H9 (cell line): ENCODE measurements around the gene MRPS11. TPM values are rescaled to one million over a fixed set of nuclear protein-coding genes. Genes with fewer than 3 reads are reported as not detected.

Experiments used
- DNase-seq: peaks from one replicate; pipeline ENCODE4 v3.0.0-alpha.2; 2017
- H2AFZ ChIP-seq: one replicate; pipeline ENCODE4 v1.6.1; 2013; ENCODE audit warnings: mild to moderate bottlenecking, low read length, control low read depth, moderate library complexity
- H2AK5ac ChIP-seq: 2 replicates; pipeline ENCODE4 v1.6.1; 2013; ENCODE audit warnings: low read length, control low read depth, mixed read lengths; ENCODE audit not compliant: insufficient read length
- H2BK120ac ChIP-seq: one replicate; pipeline ENCODE4 v1.6.1; 2013; ENCODE audit warnings: low read depth, mild to moderate bottlenecking, low read length, control low read depth, inconsistent platforms; ENCODE audit not compliant: poor library complexity, severe bottlenecking
- H2BK12ac ChIP-seq: 2 replicates; pipeline ENCODE4 v1.6.1; 2013; ENCODE audit warnings: low read length, control low read depth, mixed read lengths, low read depth; ENCODE audit not compliant: insufficient read length
- H2BK15ac ChIP-seq: 2 replicates; pipeline ENCODE4 v1.6.1; 2013; ENCODE audit warnings: low read depth, low read length, control low read depth
- H2BK20ac ChIP-seq: one replicate; pipeline ENCODE4 v1.6.1; 2013; ENCODE audit warnings: low read depth, mild to moderate bottlenecking, low read length, control low read depth, inconsistent platforms; ENCODE audit not compliant: poor library complexity, severe bottlenecking
- H2BK5ac ChIP-seq: 2 replicates; pipeline ENCODE4 v1.6.1; 2013; ENCODE audit warnings: low read length, control low read depth, mixed read lengths; ENCODE audit not compliant: insufficient read length
- H3K14ac ChIP-seq: 2 replicates; pipeline ENCODE4 v1.6.1; 2013; ENCODE audit warnings: low read length, control low read depth; ENCODE audit not compliant: insufficient read depth
- H3K18ac ChIP-seq: 2 replicates; pipeline ENCODE4 v1.6.1; 2013; ENCODE audit warnings: low read depth, mild to moderate bottlenecking, mixed read lengths, low read length, control low read depth; ENCODE audit not compliant: insufficient read length
- H3K23ac ChIP-seq: 2 replicates; pipeline ENCODE4 v1.6.1; 2013; ENCODE audit warnings: low read length, control low read depth, mixed read lengths, low read depth; ENCODE audit not compliant: insufficient read length
- H3K23me2 ChIP-seq: 2 replicates; pipeline ENCODE4 v1.6.1; 2013; ENCODE audit warnings: low read depth, mild to moderate bottlenecking, mixed read lengths, low read length, control low read depth; ENCODE audit not compliant: insufficient read length, poor library complexity, severe bottlenecking
- H3K27ac ChIP-seq: 2 replicates; pipeline ENCODE4 v1.5.1; 2013; ENCODE audit warnings: low read length, control low read depth, mixed read lengths, low read depth; ENCODE audit not compliant: insufficient read length
- H3K27me3 ChIP-seq: 2 replicates; pipeline ENCODE4 v1.6.1; 2013; ENCODE audit warnings: low read length, control low read depth, inconsistent platforms; ENCODE audit not compliant: insufficient read depth
- H3K4ac ChIP-seq: 2 replicates; pipeline ENCODE4 v1.6.1; 2013; ENCODE audit warnings: low read depth, mild to moderate bottlenecking, control low read depth, inconsistent platforms, low read length, moderate library complexity
- H3K4me1 ChIP-seq: 2 replicates; pipeline ENCODE4 v1.6.1; 2013; ENCODE audit warnings: low read length, control low read depth, inconsistent platforms; ENCODE audit not compliant: insufficient read depth
- H3K4me2 ChIP-seq: 2 replicates; pipeline ENCODE4 v1.6.1; 2013; ENCODE audit warnings: low read length, control low read depth, mixed read lengths; ENCODE audit not compliant: insufficient read length, insufficient read depth
- H3K56ac ChIP-seq: 2 replicates; pipeline ENCODE4 v1.6.1; 2013; ENCODE audit warnings: low read depth, mild to moderate bottlenecking, mixed read lengths, low read length, control low read depth; ENCODE audit not compliant: insufficient read length
- H3K79me1 ChIP-seq: 2 replicates; pipeline ENCODE4 v1.6.1; 2013; ENCODE audit warnings: low read depth, mild to moderate bottlenecking, moderate library complexity, low read length, control low read depth, inconsistent platforms; ENCODE audit not compliant: insufficient read depth, poor library complexity, severe bottlenecking
- H3K79me2 ChIP-seq: 2 replicates; pipeline ENCODE4 v1.6.1; 2013; ENCODE audit warnings: low read length, control low read depth, inconsistent platforms; ENCODE audit not compliant: insufficient read depth
- H3K9ac ChIP-seq: 2 replicates; pipeline ENCODE4 v1.6.1; 2013; ENCODE audit warnings: low read length, control low read depth, mixed read lengths; ENCODE audit not compliant: insufficient read length; ENCODE audit errors: extremely low read depth
- H3K9me3 ChIP-seq: one replicate; pipeline ENCODE4 v1.6.1; 2013; ENCODE audit warnings: low read depth, low read length, inconsistent platforms; ENCODE audit not compliant: control insufficient read depth
- H3T11ph ChIP-seq: one replicate; pipeline ENCODE4 v1.6.1; 2013; ENCODE audit warnings: mild to moderate bottlenecking, low read length, control low read depth, inconsistent platforms
- H4K20me1 ChIP-seq: one replicate; pipeline ENCODE4 v1.6.1; 2013; ENCODE audit not compliant: control insufficient read depth, insufficient read length, insufficient read depth
- H4K5ac ChIP-seq: 2 replicates; pipeline ENCODE4 v1.6.1; 2013; ENCODE audit warnings: low read depth, mild to moderate bottlenecking, mixed read lengths, low read length, control low read depth; ENCODE audit not compliant: insufficient read length
- H4K8ac ChIP-seq: replicated peaks from 2 replicates; pipeline ENCODE4 v1.6.1; 2013; ENCODE audit warnings: low read length, control low read depth, mixed read lengths, low read depth; ENCODE audit not compliant: insufficient read length
- H4K91ac ChIP-seq: 2 replicates; pipeline ENCODE4 v1.6.1; 2013; ENCODE audit warnings: low read depth, mild to moderate bottlenecking, moderate library complexity, mixed read lengths, low read length, control low read depth; ENCODE audit not compliant: insufficient read length
- H3K27ac Mint-ChIP-seq, 3 experiments: 2 replicates in 2 of 3; 3 replicates in 1 of 3; pipeline ENCODE4 v1.8.0; 2020 to 2021; ENCODE audit warnings: mixed read lengths in 3 of 3, mild to moderate bottlenecking in 1 of 3, moderate library complexity in 1 of 3
- H3K27me3 Mint-ChIP-seq: 2 replicates; pipeline ENCODE4 v1.8.0; 2021; ENCODE audit warnings: low read depth, mild to moderate bottlenecking, moderate library complexity, mixed read lengths
- H3K36me3 Mint-ChIP-seq, 3 experiments: 2 replicates in 2 of 3; 3 replicates in 1 of 3; pipeline ENCODE4 v1.8.0; 2020 to 2021; ENCODE audit warnings: low read depth in 3 of 3, mixed read lengths in 3 of 3; ENCODE audit not compliant: insufficient read depth in 1 of 3
- H3K4me1 Mint-ChIP-seq, 2 experiments: 2 replicates each; pipeline ENCODE4 v1.8.0; 2020; ENCODE audit warnings: mixed read lengths in 2 of 2
- H3K4me3 Mint-ChIP-seq, 2 experiments: 2 replicates in 1 of 2; 3 replicates in 1 of 2; pipeline ENCODE4 v1.8.0; 2020 to 2021; ENCODE audit warnings: mild to moderate bottlenecking in 2 of 2, mixed read lengths in 2 of 2, moderate library complexity in 1 of 2
- H3K9me3 Mint-ChIP-seq, 2 experiments: 2 replicates in 1 of 2; 3 replicates in 1 of 2; pipeline ENCODE4 v1.8.0; 2020; ENCODE audit warnings: mild to moderate bottlenecking in 2 of 2, mixed read lengths in 2 of 2, moderate library complexity in 1 of 2
- CTCF ChIP-seq: fragments of 200-600 bp; sonication (generic); conservative IDR thresholded peaks from 3 replicates; pipeline ENCODE4 v1.8.0; 2021; ENCODE audit warnings: antibody characterized with exemption, mild to moderate bottlenecking
- WGBS: extraction: QIAGEN DNeasy Blood & Tissue Kit; methylation state at CpG from one replicate; pipeline ENCODE4 v1.1.7; 2013; ENCODE audit warnings: missing lambda C conversion rate, low lambda C conversion rate, mixed read lengths; ENCODE audit not compliant: insufficient read length; ENCODE audit errors: extremely low coverage; 5-methylcytosine and 5-hydroxymethylcytosine counted together
- total RNA-seq: library from RNA; stranded (reverse); gene quantifications from 2 replicates; pipeline ENCODE4 v1.2.1, GENCODE V29; 2021

MRPS11 gene
- total RNA-seq, 1 experiment from 2014 or later: 54.5 TPM

- no peak overlapping the region for H2AFZ ChIP-seq
- no peak overlapping the region for H3K18ac ChIP-seq
- no peaks in the 10 kb centered on the region for H3K79me2 ChIP-seq
- H3T11ph ChIP-seq: no peak overlapping the region
- no peak overlapping the region for H2BK120ac ChIP-seq
- H3K36me3 Mint-ChIP-seq: peaks cover 5 to 22% (median 16%) of the 10 kb centered on the region in 3 experiments; a peak in 5 of 7 replicates
- no peak overlapping the region for H3K4ac ChIP-seq
- no peak overlapping the region for H3K23ac ChIP-seq
- H3K4me1 Mint-ChIP-seq: peaks cover 28 to 29% of the 10 kb centered on the region in 2 experiments
- no peak overlapping the region for H4K91ac ChIP-seq
- no peaks in the 10 kb centered on the region for H3K23me2 ChIP-seq
- no peak overlapping the region for H3K9ac ChIP-seq
- no peak overlapping the region for H2AK5ac ChIP-seq
- no peak overlapping the region for H4K5ac ChIP-seq
- no peak overlapping the region for H2BK20ac ChIP-seq
- H3K4me1 ChIP-seq: peaks cover 6% of the 10 kb centered on the region; the same call in 1 of the 2 replicates
- no peaks in the 10 kb centered on the region for H3K9me3 Mint-ChIP-seq
- H2BK15ac ChIP-seq: no peak overlapping the region
- no CpG with 5 or more reads among the region's 2 CpGs for WGBS
- no peak for TF ChIP-seq CTCF
- no peak overlapping the region for H3K27ac Mint-ChIP-seq
- no peaks in the 10 kb centered on the region for H3K27me3 ChIP-seq
- H2BK12ac ChIP-seq: no peak overlapping the region
- H3K27me3 Mint-ChIP-seq: peaks cover 9% of the 10 kb centered on the region
- no peak overlapping the region for H3K4me2 ChIP-seq
- H4K20me1 ChIP-seq: no peaks in the 10 kb centered on the region
- no peak overlapping the region for H3K56ac ChIP-seq
- no peak for DNase-seq
- H3K9me3 ChIP-seq: no peaks in the 10 kb centered on the region
- no peak overlapping the region for H2BK5ac ChIP-seq
- H3K79me1 ChIP-seq: no peaks in the 10 kb centered on the region
- H3K14ac ChIP-seq: no peak overlapping the region
- no peak overlapping the region for H3K27ac ChIP-seq
- H3K4me3 Mint-ChIP-seq: no peak overlapping the region
- no peak overlapping the region for H4K8ac ChIP-seq
These were observed 38.2 kb downstream of the MRPS11 start for GRCh38 chr15:88505721-88506120.
